NCI-H2171 (cell line): ENCODE data around the gene LTF.
"Not testable (repeated sequence)": the region's sequence is repeated elsewhere in the genome, so short reads cannot be mapped to it uniquely, and the experiment has no call there.

ENCODE experiments used
- DNase-seq: peaks from one replicate; lab custom pipeline; 2025; lab: John Stamatoyannopoulos, UW

LTF gene

DNA sequence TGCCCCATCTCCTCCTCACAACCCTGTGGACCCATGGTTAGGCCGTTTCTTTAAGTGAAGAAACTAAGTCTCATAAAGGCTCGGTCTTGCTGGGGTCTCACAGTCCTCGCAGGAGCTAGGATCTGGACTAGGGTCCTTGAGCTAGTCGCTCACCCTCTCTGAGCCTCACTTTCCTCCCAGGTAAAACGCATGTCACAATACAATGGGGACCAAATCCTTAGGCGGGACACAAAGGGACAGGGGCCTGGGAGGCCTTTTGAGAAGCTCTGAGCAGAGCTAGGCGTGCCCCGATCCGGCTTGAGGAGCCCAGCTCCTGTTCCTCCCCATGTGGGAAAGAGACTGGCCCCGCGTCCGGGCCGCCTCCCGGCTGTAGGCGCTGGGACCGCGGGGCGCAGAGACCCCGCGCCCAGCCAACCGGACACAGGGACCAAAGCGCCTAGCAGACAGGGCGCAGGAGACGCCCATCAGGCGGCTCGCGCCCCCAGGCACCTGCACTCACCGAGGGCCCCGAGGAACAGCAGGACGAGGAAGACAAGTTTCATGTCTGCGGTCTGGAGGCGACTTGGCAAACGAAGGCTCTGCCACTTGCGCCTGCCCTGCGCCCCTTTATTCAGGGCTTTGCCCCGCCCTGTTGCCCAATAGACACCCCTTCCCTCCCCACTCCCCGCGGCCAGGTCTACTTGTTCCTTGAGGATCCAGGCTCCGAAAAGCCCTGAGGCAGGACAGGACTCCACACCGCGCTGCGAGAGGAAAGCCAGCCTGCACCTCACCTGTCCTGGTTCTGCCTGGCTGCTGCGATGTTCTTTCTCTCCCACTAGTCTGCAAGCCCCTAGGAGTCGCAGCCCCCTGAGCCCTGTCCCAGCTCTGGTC is at the start of gene LTF:
TSS of gene LTF (minus strand) at position 580 of the 870 bp plus-strand sequence. CDS start at position 542, 38 bp downstream.
- no peak for DNase-seq

DNA sequence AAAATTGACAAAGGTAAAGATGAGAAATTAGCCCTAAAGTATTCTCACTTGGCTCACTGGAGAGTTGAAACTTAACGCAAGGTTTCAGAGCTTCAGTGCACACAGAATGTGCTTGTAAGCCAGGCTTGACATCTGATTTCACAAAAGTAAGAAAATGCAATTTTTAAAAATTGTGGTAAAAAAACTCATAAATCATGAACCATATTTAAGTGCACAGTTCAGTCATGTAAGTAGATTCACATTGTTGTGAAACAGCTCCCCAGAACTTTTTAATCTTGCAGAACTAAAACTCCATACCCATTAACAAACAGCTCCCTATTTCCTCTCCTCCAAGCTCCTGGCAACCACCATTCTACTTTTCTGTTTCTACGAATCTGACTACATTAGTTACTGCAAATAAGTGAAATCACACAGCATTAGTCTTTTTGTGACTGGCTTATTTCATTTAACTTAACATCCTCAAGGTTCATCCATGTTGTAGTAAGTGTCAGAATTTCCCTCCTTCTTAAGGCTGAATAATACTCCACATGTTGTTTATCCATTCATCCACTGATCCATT is 47.6 kb upstream of the LTF start:
- no peak for DNase-seq

DNA sequence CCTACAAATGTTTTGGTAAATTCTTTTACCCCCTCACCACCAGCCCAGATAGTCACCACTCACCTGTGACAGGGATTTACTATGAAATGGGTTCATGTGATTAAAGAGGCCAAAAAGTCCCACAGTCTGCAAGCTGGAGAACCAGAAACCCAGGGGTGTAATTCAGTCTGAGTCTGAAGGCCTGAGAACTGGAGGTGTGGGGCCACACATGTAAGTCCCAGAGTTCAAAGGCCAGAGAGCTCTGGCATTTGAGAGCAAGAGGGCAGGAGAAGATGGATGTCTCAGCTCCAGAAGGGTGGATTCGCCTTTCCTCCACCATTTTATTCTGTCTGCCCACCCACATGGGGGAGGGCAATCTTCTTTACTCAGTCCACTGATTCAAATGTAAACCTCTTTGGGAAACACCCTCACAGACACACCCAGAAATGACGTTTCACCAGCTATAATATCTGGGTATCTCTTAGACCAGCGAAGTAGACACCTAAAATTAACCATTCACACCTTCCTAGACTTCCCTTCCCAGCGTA is 45.0 kb upstream of the LTF start:
- no peak for DNase-seq

DNA sequence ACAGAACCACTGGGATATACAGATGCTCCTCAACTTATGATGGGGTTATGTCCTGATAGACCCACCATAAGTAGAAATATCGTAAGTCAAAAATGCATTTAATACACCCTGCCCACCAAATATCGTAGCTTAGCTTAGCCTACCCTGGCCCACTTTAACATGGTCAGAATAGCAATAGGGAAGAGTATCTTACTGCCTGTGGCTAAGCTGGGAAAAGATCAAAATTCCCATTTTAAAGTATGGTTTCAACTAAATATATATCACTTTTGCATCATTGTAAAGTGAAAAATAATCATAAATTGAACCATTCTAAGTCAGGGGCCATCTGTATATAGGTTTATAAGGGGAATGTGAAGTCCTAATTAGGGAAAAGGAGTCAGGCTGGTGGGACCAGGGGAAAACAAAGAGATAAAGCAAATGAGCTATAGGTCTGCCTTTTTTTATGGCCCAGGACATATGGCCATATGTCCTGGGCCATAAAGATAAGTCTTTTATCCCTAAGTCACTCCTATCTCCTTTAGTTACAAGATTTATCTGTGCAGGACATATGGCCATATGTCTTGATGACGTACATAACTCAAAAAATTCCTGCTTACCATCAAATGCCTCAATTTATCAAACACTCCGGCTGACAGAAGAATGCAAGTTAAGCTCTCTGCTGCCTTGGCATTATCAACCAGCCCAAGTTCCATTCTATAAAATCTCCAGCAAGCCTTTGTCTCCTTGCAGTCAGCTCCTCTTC is 44.3 kb upstream of the LTF start:
- no peak for DNase-seq

DNA sequence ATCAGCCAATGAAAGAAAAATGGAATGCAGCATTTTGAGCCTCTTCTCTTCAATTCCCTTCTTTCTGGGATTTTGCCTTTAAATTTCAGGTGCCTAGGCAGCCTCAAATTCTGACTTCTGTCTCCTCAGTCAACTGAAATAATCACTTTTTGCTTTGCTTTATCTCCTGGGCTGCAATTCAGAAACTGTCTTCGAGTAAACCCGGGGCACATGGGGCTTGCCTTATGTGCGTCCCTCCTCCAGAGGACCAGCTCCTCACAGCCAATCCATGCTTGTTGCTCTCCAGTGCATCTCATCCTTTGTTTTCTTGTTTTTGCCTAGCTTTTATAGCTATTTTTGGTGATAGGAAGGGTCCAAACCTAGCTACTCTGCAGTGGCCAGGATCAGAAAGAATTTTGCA is 41.8 kb upstream of the LTF start:
- DNase-seq = no peak

DNA sequence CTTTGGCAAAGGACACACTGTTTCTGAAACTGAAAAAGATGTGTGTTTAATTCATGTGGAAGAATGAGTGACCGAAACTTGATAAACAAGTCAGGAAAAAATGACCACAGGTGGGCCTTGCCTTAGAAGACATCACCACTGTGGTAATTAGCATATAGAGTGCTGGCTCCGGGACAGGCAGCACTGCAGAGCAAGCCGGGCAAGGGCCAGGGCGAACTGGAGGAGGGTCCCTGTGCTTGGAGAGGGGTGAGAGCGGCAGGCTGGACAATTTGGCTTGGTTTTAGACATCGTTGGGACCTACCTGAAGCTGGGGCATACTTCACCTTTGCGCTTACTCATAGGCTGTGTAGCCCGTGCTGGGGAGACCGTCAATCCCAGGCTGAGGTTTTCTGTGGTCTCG is 41.2 kb upstream of the LTF start:
- no peak for DNase-seq

DNA sequence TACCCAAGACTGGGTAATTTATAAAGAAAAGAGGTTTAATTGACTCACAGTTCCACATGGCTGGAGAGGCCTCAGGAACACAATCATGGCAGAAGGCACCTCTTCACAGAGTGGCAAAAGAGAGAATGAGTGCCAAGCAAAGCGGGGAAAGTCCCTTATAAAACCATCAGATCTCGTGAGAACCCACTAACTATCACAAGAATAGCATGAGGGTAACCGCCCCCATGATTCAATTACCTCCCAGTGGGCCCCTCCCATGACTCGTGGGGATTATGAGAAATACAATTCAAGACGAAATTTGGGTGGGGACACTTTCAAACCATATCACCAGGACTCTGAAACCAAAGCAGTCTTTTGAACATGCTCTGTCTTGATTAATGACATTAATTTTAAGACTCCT is 40.1 kb upstream of the LTF start:
- no peak for DNase-seq

DNA sequence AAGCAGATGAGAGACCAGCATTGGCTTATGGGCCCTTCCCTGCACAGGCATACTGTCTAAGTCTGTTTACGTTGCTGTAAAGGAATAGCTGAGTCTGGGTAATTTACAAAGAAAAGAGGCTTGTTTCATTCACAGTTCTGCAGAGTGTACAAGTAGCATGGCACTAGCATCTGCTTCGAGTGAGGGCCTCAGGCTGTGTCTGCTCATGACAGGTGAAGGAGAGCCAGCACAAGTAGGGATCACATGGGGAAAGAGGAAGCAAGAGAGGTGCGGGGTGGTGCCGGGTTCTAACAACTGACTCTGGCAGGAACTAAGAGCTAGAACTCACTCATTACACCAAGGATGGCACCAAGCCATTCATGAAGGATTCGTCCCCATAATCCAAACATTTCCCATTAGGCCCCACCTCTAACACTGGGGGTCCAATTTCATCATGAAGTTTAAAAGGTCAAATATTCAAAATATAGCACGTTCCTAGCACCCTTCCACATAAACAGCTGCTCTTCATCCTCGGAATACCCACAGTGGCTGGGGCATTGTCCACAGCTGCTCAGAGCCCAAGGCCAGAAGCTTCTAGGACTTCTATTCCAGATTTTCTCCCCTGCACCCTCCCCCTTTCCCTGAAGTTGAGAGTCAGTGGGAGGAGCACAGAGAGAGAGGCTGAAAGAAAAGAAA is 38.6 kb upstream of the LTF start:
- DNase-seq = no peak

DNA sequence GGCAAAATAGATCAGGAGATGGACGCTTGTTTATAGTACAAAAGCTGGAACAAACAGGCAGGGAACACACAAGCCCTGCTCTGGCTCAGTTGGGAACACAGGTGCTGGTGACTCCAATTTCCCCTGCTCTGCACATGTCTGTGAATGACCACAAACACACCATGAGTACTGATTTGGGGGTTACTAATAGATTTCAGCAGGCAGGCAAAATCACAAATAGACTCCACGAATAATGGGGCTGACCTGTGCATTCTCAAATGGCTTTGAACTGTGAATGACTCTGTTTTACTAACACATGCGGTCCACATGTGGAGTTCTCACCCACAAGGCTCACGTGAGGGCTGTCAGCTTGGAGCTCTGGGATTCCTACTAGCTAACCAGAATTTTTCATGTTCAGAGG is 37.0 kb upstream of the LTF start:
- DNase-seq = no peak

DNA sequence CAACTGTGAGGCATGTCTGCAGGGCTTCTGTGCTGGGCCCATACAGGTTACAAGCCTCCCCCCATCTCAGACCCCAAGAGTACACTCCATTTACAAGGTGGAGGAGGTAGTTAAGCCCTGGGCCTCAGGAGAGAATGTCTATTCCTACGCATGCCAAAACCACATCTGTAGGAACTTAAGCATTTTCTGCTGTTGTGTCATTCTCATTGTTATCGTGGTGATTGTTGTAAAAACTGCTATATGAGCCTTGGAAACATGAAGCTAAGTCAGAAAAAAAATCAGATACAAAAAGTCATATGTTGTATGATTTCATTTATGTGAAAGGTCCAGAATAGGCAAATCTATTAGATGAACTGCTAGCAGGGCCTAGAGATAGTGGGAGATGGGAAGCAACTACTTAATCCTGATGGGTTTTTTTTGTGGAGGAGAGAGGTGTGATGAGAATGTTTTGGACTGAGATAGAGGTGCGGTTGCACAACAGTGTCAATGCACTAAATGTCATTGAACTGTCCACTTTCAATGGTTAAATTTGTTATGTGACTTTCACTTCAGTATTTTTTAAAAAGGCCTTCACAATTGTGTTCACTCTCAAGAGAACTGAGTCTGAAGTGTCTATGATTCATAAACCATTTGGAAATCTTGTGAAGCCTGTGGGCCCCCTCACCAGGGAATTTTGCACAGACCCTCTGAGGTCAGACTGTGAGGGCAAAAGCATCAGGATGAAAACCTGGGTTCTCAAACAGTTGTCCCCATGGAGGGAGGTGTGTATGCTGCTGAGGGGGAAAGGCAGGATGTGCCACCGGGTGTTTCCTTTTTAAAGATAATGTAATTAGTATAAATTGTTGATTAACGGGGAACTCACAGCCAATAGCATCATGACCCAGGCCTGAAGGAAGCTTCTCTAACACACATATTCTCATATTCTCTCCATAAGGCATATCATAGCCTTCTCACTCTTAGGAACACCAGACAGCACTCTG is 36.2 kb upstream of the LTF start:
- DNase-seq = no peak

DNA sequence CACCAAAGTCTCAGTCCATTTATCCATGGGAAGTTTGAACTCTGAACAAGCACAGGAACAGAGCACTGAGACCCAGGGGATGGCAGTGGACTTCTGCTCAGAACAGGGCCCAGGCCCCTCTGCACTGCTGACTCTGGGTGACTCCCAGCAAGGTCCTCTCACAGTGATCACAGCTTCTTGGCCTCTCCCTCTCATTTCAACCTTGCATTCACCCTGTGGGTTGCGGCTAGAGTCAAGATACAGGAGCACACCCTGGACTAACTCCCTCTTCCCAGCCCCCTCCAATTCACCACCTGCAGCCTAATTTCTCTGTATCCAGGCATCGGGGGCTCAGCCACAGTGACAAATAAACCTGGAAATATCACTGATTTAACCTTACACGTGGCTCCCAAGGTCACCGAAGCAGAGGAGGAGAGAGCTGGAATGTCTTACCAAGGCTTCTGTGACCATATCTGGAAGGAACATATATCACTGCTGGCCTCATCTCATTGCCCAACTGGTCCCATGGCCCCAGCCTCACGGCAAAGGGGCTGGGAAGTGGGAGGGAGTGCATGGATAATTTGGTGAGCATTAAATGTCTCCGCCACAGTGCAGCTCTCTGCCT is 34.3 kb upstream of the LTF start:
- DNase-seq = no peak

DNA sequence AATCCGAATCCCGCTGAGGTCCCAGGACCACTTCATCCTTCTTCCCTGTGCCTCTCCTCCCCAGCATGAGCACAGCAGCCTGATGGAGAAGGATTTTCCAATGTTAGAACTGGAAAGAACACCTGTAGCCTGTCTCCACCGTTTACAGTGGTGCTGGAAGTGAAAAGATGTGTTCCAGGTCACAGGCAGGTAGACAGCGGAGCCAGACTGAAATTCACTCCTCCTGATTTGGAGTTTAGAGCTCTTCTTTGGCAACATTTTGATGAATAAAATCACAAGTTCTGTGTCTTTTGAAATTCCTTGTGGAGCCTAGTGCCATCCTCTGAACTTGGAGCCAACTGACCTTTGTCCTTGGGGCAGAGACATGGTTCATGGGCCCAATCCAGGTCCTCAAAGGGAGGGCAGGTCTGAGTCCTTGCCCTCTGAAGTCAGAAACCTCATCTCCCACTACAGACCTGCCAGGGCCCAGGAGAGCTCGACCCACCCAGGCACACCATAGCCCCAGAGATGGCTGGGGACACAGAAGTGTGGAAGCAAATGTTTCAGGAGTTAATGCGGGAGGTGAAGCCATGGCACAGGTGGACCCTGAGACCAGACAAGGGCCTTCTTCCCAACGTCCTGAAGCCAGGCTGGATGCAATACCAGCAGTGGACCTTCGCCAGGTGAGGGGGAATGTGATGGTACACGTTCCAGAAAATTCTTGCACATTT is 33.0 kb upstream of the LTF start, which contains the start of gene RTP3:
TSS of gene RTP3 (plus strand) at position 421 of the 710 bp plus-strand sequence. CDS start at position 508, 87 bp downstream.
- DNase-seq = no peak

DNA sequence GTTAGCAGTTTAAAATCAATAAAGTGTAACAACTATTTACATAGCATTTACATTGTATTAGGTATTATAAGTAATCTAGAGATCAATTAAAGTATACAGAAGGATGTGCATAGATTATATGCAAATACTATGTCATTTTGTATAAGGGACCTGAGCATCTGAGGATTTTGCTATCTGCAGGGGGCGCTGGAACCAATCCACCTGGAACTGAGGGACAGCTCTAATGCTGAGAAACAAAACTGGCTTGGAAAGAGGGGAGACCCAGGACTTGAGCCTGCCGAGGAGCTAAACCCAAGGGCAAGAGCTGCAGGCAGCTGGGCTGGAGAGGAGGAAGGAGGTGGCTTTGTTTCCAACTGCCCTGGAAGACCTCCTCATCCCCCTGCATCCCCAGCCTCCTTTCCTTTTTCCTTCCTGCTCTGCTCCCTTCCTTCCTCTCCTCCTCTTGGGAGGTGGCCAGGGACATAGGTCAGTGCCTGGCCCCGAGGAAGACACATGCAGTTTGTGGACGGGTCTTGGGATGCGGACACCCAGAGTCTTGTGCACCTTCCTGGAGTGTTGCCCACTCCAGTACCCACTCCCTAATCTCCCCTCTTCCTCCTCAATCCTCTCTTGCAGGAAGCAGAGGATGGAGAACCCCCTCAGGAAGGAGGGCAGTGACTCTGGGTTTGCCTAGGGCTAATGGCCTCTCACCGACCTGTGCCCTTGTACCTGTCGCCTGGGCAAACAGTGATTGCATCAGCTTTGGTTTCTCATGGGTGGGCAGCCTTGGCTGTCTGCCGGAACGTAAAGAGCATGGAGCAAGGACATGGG is 32.2 kb upstream of the LTF start:
- DNase-seq = no peak

DNA sequence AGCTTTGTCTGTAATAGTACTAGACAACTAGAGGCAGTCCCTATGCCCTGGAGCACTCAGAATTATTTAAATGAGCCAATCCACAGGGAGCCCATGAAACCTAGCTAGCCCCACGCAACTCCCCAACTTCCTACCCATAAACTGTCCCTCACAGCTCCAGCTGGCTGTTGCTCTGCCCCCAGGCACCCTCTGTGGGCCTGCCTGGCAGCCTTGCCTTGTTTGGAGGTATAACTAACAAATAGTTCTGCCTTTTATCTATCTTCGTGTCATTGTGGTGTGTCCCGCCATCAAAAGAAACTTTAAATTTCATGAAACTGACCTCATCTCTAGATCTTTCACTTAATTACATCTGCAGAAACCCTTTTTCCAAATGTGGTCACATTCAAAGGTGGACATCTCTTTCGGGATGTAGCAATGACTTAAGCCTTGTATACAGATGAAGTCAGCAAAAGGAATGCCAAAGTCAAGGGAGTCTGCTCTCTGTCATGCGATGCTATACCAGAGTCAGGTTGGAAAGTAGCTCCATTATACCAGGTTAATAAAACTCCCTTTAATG is 31.3 kb upstream of the LTF start:
- no peak for DNase-seq

DNA sequence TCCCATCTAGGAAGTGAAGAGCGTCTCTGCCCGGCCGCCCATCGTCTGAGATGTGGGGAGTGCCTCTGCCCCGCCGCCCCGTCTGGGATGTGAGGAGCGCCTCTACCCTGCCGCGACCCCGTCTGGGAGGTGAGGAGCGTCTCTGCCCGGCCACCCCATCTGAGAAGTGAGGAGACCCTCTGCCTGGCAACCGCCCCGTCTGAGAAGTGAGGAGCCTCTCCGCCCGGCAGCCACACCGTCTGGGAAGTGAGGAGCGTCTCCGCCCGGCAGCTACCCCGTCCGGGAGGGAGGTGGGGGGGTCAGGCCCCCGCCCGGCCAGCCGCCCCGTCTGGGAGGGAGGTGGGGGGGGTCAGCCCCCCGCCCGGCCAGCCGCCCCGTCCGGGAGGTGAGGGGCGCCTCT is 29.8 kb upstream of the LTF start:
- DNase-seq = not testable (repeated sequence)

DNA sequence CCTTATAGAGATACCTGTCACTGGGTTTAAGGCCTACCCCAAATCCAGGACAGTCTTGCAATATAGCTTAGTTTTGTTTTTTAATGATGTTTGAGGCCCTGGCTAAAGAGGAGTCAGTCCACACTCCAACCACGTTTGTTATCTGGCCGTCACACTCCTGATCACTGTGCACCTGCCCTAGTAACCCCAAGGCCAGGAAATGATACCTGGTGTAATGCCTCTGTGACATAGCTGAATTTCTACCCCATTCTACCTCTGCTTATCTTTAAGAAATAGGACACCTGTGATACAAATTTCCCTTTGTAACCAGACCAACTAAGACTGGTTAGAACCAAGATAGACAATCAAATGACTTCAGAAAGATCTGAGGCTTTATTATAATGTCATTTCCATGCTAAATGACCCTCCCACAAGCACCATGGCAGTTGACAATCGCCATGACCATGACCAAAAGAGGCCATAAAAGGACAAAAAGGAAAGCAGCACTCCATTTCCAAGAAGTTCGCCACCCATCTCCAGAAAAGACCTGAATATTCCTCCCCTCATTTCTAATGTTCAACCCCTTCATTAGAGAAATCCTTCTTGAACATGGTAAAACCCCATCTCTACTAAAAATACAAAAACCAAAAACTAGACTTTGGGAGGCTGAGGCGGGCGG is 28.3 kb upstream of the LTF start:
- no peak for DNase-seq

DNA sequence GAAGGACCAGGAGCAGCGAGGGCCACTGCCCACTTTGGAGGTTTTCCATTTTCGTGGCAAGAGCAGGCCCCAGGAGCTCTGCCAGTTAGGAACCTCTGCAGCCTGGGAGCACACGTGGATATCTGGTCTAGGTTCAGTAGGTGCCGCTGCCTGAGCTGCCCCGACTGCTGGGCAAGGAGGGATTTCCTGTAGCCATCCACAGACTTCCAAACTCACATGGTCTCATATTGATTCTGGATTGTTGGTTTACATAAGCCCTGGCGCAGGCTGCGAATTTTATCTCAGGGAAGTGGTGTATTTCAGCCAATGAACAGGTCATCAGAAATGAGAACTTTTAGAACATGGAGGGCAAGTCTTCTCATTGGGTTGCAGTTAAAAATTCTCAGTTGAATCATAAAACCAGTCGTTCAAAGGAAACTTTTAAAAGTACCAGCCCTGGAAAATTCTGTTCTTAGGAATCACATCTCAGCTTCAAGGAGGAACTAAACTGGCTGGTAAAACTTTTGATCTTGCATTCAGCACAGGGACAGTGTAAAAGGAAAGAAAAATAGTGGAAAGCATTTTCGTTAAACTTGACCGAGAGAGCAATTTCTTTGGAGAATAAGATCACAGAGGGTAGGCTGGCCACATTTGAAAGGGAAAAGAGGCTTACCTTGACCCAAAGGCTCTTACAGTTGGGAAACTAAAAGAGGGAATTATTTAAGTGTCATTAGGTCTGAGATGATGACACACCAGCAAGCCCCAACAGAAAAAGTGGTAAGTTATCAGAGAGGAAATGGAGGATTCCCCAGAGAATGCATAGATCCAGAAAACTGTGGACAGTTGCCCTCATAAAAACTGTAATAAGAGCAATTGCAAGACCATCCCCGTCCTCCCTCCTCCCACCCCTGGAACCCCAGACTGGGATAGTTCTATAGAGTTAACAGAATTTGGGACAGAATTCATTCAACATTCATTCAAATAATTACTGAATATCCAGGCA is 26.7 kb upstream of the LTF start:
- DNase-seq = no peak
